ENCODE data around the gene LOXL3.

The LOXL3 gene

GRCh38 chr2:74511104-74511989 lies 42.4 kb downstream of the LOXL3 start:
- FAIRE-seq (no peak), DNase-seq (ENCODE audit: insufficient read length, low spot score) (no peak)
- TF ChIP-seq, protein P1, sequence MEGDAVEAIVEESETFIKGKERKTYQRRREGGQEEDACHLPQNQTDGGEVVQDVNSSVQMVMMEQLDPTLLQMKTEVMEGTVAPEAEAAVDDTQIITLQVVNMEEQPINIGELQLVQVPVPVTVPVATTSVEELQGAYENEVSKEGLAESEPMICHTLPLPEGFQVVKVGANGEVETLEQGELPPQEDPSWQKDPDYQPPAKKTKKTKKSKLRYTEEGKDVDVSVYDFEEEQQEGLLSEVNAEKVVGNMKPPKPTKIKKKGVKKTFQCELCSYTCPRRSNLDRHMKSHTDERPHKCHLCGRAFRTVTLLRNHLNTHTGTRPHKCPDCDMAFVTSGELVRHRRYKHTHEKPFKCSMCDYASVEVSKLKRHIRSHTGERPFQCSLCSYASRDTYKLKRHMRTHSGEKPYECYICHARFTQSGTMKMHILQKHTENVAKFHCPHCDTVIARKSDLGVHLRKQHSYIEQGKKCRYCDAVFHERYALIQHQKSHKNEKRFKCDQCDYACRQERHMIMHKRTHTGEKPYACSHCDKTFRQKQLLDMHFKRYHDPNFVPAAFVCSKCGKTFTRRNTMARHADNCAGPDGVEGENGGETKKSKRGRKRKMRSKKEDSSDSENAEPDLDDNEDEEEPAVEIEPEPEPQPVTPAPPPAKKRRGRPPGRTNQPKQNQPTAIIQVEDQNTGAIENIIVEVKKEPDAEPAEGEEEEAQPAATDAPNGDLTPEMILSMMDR (IDR thresholded peaks at IDR 0.05; ENCODE audit: insufficient read depth, missing control alignments), result no peak

DNA sequence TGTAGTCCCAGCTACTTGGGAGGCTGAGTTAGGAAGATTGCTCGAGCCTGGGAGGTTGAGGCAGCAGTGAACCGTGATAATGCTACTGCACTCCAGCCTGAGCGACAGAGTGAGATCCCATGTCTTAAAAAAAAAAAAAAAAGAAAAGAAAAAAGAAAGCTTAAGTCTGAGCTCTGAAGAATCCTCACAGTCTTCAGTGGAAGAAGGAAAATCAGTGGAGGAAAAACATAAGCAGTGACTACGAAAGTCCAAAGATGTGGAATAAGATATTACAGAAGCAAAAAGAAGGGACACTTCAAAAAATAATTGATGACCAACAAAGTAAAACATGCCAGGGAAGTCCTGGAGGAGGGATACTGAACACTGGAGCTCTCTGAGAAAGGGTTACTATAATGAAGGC lies 43.5 kb downstream of the LOXL3 start:
- DNase-seq (ENCODE audit: insufficient read length, low spot score), result no peak
- TF ChIP-seq, protein P1 (IDR thresholded peaks at IDR 0.05; ENCODE audit: insufficient read depth, missing control alignments), result no peak
- FAIRE-seq, result no peak

GRCh38 chr2:74507926-74508520 lies 45.7 kb downstream of the LOXL3 start:
- TF ChIP-seq, protein P1 (IDR thresholded peaks at IDR 0.05; ENCODE audit: insufficient read depth, missing control alignments), result no peak
- FAIRE-seq (no peak), DNase-seq (ENCODE audit: insufficient read length, low spot score) (no peak)

- TF ChIP-seq, protein P1 (IDR thresholded peaks at IDR 0.05; ENCODE audit: insufficient read depth, missing control alignments), result peak; percentile 58
- FAIRE-seq (no peak), DNase-seq (ENCODE audit: insufficient read length, low spot score) (peak; percentile 93)
These were observed 46.4 kb downstream of the LOXL3 start, which contains the start of gene PCGF1 for GRCh38 chr2:74507145-74507925. Gene PCGF1, minus strand, starts transcription at chr2:74507695. Its CDS starts 27 bp downstream, at chr2:74507668.

DNA sequence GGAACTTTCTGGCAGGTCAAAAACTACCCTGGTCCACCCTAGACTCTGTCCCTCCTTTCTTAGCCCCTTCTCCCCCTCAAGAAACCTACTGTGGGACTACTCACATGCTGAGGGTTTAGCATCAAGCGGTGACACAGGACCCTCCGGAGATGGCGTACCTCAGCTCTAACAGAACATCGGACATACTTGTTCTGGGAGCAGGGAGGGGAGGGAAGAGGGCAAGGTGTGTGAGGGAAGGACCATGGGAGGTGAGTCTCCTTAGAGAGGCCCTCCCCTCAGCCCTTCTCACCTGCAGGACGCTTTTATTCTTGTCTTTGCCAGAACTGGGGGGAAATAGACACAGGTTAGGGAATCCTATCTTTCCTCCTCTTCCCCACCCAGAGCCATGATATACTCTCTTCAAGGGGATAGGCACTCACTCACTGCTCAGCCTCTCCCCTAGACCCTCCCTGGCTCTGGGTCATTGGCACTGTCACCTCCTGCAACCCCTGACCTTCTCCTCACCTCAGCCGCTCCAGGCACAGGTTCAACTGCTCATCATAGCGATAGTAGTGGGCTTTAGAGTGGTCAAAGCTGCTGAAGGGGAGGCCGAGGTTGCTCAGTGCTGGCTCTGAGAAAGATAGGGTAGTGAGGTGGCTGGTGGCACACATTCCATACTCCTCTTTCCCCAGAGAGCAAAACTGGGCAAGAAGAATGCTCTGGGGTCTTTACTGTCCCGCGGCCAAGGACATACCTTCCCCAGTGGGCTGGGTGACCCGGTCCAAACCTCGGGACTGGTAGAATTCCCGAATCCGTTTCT lies 48.1 kb downstream of the LOXL3 start:
- DNase-seq (ENCODE audit: insufficient read length, low spot score), result no peak
- TF ChIP-seq, protein P1 (IDR thresholded peaks at IDR 0.05; ENCODE audit: insufficient read depth, missing control alignments), result no peak
- no peak for FAIRE-seq

DNA sequence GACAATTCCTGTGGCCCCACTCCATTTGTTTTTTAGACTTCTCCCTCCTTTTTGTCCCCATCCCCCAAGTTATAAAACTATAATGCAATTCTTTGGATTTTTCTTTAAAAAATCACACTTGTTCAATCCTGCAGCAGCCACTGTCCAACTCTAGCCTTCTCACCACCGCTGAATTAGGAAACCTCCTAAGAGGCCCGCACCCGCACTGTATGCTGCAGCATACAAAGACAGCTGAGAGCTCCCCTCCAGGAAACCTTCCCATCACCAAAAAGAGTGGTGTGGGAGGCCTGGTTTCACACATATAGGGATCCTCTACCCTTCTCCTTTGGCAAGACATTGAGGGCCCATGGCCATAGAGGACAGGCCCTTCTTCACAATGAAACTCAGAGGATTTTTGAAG lies 49.2 kb downstream of the LOXL3 start:
- DNase-seq (ENCODE audit: insufficient read length, low spot score) (no peak), FAIRE-seq (no peak)
- TF ChIP-seq, protein P1 (IDR thresholded peaks at IDR 0.05; ENCODE audit: insufficient read depth, missing control alignments), result no peak
